NCI-H187 treated with DMSO at 0.1 percent for 48 hours (cell line): Measurements from ENCODE around the gene ATP1A3.

Experiments
- DNase-seq: peaks from one replicate; lab custom pipeline; 2025; lab: John Stamatoyannopoulos, UW

ATP1A3 gene

GRCh38 chr19:41984961-41985360, 9.1 kb downstream of the ATP1A3 start:
- no peak for DNase-seq

DNA sequence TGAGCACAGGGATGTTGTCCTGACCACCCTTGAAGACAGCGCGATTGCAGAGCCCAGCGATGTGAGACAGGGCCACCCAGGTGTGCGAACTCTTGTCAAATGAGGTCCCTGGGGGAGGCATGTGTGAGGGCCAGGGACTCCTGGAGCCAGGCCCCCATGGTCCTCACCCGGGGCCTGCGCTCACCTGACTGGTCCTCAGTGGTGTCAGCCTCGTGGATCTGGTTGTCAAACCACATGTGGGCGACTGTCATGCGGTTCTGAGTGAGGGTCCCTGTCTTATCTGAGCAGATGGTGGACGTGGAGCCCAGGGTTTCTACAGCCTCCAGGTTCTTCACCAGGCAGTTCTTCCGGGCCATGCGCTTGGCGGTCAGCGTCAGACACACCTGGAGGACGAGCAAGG, 12.3 kb downstream of the ATP1A3 start:
- DNase-seq: no peak

DNA sequence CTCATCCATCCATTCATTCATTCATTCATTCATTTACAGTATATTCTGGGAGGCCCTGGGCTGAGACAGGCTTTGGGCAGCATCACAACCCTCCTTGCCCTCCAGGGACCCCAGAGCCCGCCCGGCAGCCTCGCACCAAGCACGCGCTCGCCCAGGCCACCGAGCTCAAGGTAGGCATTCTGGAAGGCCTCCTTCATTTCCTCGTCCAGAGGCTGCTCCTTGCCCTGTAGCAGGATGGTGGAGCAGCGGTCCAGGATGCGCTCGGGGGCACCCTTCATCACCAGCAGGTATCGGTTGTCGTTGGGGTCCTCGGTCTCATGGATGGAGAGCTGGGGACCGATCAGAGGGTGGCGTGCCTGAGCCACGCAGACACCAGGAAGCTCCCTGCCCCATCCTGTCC, 15.6 kb downstream of the ATP1A3 start:
- DNase-seq: no peak

- no peak for DNase-seq
Observed at GRCh38 chr19:41977916-41978315, 16.1 kb downstream of the ATP1A3 start.

DNA sequence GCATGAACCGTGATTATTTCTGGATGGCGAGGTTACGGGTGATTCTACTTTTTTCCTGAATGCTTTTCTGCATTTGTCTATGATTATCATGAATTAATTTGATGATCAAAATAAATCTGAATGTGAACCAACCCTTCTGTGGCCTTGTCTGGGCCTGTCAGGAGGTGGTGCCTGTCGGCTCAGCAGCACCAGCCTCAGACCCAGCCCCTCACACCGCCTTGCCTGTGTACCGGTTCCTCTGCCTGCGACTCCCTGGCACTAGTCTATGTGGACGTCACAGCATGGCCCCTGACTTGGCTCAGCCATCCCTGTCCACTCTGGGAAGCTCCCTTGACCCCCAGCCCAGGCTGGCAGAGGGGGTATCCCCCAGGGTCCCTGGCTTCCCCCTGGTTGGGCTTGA, 19.4 kb downstream of the ATP1A3 start:
- DNase-seq: no peak

- no peak for DNase-seq
Observed at GRCh38 chr19:41971363-41971762, 22.7 kb downstream of the ATP1A3 start.

DNA sequence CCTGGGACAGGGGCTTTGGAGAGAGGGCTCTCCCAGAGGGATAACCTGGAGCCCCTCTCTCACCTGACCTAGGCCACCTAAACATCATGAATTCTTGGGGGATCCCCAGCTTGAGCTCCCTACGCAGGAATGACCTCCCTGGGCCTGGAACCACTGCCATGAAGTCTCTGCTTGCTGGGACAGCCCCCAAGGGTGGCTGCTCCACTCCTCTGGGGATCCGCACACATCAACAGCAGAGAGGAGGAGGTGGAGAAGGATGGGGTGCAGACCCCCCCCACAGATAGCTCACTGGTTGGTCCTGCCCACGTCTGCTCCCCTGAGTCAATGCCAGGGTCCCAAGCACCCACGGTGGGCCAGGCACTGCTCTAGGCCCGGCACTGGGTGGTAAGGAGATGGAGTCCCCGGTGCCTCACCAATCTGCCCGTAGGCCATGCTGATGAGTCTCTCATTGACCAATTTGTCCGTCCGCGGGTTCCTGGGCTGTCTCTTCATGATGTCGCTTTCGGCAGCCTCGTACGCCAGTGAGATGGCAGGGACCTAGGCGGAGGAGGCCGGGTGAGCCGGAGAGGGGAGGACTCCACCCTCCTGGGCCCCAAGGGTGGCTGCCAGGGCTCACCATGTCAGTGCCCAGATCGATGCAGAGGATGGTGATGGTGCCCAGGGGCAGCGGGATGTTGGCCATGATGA, 24.1 kb downstream of the ATP1A3 start:
- DNase-seq: no peak

DNA sequence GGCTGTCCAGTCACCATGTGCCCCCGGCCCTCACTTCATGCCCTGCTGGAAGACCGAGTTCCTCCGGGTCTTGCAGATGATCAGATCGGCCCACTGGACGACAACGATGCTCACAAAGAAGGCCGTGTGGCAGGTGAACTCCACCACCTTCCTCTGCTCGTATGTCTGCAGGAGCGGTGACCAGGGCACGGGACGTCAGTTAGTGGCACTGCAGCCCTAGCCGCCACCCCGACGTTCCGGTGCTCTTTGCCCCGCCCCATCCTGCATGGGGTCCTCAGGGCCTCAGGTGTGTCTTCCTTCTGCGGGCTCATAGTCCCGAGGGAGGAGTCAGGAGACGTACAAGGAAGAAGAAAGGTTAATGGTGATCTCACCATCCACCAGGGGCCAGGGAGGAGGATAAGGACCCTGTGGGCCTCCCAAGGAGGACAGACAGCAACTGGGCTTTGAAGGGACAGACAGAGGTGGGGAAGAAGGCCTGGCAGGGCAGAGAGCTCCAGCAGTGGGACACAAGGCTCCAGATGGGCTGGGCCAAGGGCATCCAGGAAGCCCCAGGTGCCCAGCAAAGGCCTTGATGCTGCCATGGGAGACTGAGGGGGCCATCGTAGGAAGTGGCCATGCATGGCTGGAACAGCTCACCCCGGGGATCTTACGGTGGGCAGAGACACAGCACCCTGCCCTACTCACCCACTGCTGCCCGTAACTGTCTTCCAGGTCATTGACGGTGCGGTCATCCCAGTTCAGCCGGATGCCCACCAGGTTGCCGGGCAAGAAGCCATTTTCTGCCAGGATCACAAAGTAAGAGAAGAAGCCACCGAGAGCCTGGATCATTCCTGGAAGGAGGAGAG, 25.1 kb downstream of the ATP1A3 start:
- no peak for DNase-seq

- no peak for DNase-seq
Observed at GRCh38 chr19:41967054-41967783, 26.8 kb downstream of the ATP1A3 start.

- DNase-seq: no peak
Observed at GRCh38 chr19:41965106-41965505, 28.9 kb downstream of the ATP1A3 start.

DNA sequence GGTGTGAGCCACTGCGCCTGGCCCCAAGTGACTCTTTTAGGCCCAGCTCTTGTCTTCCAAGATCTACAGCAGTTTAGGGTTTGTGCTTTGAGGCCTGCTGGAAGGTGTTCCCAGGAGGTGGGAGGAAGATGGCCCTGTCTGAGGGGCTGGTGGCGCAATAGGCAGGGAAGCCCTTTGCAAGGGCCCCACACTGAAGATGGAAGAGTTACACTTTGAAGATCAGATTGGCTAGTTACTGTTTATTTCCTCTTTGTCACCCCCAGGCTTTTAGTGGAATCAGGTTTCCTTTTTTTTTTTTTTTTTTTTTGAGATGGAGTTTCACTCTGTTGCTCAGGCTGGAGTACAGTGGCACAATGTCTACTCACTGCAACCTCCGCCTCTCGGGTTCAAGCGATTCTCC, 33.1 kb downstream of the ATP1A3 start:
- DNase-seq: no peak

DNA sequence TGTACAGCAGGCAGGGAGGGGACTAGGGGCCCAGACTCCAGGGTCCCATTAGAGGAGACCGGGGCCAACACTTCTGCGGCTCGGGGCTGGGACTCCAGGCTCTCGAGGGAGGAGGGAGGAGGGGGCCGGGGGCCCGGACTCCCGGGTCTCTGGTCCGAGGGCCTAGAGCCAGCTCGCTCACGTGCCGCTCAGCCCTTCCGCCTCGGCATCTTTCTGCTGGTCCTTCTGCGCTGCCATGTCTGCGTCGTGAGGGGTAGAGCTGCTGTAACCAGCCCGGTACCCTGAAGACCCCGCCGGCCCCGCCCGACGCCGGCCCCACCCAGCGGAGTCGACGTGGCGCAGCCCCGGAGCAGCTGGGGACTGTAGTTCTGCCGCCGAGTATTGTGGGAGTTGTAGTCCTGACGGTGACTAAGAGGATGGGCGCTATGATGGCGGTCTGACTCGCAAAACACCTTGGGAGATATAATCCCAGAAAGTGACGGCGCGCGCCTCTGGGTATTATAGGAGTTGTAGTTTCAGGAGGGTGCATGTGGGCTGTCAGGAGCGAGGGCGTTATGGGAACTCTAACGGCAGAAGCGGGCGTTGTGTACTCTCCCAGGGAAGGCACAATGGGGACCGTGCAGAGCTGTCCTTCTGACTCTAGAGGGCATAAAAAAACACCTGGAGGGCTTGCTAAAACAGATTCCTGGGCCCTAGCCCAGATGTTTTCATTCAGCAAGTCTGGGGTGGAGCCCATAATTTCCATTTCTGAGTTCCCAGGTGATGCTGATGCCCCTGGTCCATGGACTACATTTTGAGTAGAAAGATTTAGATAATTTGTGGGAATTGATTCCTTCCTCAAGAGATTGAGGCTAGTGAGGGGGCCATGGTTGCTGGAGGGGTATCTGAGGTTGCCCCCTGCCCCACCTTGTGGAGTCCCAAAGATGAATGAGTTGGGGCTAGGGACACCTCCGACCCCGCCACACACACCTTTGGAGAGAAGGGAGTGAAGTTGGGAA, 34.7 kb downstream of the ATP1A3 start, which contains the start of gene RABAC1:
Gene RABAC1, minus strand, starts transcription at position 266 of the 998 bp plus-strand sequence. Its CDS starts 29 bp downstream, at position 237.
- peak; percentile 94 for DNase-seq

- DNase-seq: peak; percentile 31
Observed at GRCh38 chr19:41958367-41959055, 35.5 kb downstream of the ATP1A3 start.

DNA sequence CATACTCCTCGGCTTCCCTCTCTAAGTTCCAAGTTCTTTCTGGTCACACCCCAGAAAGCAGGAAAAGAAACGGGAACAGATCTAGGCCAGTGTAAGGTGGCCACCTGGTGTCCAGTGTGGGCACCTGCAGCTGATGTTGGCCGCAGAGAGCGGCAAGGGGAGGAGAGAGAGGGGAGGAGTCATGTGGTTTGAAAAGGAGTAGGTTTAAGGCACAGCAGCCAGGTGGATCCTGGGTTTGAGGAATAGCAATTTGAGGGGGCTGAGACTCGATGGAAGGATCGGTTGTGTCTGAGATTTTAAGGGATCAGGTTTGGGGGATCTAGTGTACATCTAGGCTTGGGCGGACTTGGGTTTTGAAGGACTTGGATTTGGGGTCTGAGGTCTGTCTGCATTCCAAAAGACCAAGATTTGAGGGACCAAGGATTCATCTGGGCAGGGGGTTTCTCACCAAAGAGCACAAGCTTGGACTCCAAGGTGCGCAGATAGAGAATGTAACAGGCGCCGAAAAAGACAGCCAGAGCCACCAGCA, 36.1 kb downstream of the ATP1A3 start:
- DNase-seq: peak; percentile 74

GRCh38 chr19:41957161-41957837, 36.7 kb downstream of the ATP1A3 start:
- no peak for DNase-seq

DNA sequence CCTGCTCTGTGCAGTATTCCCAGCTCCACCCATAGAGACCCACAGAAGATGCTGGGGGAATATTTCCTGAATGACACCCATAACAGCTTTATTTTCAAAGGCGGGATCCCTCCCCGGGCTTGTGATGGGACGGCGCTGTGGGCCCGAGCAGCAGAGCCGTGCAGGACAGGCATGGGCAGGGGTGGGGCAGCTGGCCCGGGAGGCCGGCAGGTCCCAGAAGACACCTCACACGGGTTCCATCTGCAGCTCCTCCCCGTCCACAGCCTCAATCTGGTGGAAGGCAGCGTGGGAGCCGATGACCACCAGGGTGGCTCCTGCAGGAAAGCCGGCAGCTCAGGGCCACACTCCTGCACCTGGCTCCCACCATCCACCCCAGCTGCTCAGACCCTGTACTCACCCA, 37.4 kb downstream of the ATP1A3 start:
- no peak for DNase-seq

GRCh38 chr19:41955521-41955920, 38.5 kb downstream of the ATP1A3 start:
- DNase-seq: no peak

DNA sequence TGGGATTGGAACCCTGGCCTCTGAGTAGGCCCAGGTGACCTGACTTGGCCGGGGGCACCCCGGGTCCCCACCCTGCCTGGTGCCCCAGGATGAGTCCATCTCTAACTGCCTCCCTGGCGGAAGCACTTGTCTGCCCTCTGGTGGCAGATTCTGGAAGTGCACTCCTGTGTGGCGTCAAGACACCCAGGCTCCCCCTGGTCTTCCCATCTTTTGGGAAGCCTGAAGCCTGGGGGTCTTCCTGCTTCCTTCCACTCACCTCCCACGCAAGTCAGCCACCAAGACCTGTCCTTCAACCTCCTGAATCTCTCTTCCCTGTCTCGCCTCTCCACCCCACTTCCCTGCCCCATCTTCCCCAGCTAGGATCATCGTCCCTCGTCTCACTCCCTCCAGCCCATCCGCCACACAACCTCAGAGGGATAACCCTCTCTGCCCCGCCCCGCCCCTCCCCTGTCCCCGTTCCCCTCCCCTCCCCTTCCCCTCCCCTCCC, 42.3 kb downstream of the ATP1A3 start:
- DNase-seq: no peak

DNA sequence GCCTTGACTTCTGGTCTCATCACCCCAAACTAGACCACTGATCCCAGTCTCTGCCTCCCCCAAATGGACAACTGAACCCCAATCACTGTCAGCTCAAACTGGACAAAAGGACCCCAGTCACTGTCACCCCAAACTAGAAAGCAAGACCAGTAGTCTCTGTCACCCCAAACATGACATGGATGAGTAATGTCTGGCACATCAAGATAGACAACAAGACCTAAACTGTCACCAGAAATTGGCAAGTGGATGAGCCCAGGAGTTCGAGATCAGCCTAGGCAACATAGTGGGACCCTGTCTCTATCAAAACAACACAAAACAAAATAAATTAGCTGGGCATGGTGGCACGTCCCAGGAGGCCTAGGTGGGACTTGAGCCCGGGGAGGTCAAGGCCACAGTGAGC, 46.9 kb downstream of the ATP1A3 start:
- no peak for DNase-seq
